GM20000 (cell line): Measurements from ENCODE around the gene TTLL12.

ENCODE experiments used
- DNase-seq: peaks from one replicate; pipeline ENCODE4 v3.0.0; 2012; ENCODE audit warnings: low spot score
- TF ChIP-seq, protein P1 (sequence below): IDR thresholded peaks from 2 replicates; pipeline ENCODE4 v1.5.1; 2012; ENCODE audit warnings: mild to moderate bottlenecking, control low read depth; ENCODE audit errors: extremely low read depth, missing control alignments

TTLL12 gene

GRCh38 chr22:43183496-43184277 lies 3.2 kb downstream of the TTLL12 start:
- TF ChIP-seq, protein P1, sequence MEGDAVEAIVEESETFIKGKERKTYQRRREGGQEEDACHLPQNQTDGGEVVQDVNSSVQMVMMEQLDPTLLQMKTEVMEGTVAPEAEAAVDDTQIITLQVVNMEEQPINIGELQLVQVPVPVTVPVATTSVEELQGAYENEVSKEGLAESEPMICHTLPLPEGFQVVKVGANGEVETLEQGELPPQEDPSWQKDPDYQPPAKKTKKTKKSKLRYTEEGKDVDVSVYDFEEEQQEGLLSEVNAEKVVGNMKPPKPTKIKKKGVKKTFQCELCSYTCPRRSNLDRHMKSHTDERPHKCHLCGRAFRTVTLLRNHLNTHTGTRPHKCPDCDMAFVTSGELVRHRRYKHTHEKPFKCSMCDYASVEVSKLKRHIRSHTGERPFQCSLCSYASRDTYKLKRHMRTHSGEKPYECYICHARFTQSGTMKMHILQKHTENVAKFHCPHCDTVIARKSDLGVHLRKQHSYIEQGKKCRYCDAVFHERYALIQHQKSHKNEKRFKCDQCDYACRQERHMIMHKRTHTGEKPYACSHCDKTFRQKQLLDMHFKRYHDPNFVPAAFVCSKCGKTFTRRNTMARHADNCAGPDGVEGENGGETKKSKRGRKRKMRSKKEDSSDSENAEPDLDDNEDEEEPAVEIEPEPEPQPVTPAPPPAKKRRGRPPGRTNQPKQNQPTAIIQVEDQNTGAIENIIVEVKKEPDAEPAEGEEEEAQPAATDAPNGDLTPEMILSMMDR, result no peak
- no peak for DNase-seq

DNA sequence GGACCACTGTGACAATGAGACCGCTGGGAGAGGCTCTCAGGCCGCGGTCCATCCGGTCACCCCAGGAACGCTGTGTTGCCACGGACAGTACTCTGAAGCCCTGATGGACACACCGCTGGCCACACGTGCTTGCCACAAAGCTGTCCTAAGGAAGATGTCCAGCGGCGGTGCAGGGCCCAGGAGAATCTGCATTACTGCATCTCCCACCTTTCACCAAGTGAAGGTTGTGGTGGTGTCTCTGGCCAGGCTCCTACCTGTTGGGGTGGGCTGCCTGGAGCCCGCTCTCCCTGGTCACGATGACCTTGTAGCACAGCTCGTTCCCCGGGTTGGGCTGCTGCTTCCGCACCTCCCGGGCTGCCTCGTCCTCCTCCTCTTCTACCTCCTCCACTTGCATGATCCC lies 4.2 kb downstream of the TTLL12 start:
- DNase-seq, result no peak
- TF ChIP-seq, protein P1, result no peak

GRCh38 chr22:43182118-43182517 lies 4.8 kb downstream of the TTLL12 start:
- DNase-seq, result no peak
- TF ChIP-seq, protein P1, result no peak

DNA sequence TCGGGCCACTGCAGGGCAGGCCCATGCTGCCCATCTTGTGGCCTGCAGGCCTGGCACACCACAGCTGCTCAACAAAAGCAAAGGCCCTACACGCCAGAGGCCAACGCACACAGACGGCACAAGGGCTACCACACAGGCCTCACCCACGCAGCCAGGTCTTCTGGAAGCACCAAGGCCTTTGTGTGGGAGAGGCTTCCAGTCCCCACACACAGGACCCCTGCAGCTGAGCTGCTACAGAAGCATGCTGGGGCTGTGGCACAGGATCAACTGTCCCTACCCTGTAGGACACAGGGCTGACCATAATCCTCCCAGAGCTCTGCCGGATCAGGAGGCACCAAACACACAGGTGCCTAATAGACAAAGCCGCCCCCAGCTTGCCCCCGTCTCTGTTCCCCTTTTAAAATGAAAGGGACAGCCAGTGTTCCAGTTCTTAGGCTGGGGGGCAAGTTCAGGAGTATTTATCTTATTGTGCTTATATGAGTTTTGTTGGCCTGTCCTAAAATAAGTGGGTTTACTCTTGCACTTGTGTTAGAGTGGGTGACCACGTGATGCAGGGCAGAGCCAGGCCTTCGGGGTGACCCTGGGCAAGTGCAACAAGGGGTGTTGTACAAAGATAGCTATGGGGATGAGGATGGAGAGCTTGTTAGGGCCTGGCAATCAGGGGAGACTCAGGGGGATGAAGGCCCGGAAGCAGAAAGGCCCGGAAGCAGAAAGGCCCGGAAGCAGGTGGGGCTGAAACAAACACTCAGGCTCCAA lies 5.4 kb downstream of the TTLL12 start:
- TF ChIP-seq, protein P1, result no peak
- DNase-seq, result no peak

GRCh38 chr22:43180670-43181069 lies 6.3 kb downstream of the TTLL12 start:
- DNase-seq, result no peak
- TF ChIP-seq, protein P1, result no peak

GRCh38 chr22:43179911-43180195 lies 7.1 kb downstream of the TTLL12 start:
- no peak for DNase-seq
- TF ChIP-seq, protein P1, result no peak

GRCh38 chr22:43179146-43179910 lies 7.6 kb downstream of the TTLL12 start:
- TF ChIP-seq, protein P1, result no peak
- DNase-seq, result no peak
